Glutamatergic neuron (in vitro differentiated cells): ENCODE measurements around the gene INPP4B. TPM values are rescaled to one million over a fixed set of nuclear protein-coding genes. Genes with fewer than 3 reads are reported as not detected.

ENCODE experiments used
- DNase-seq: peaks from one replicate; pipeline ENCODE4 v3.0.0; 2022
- H3K27ac Mint-ChIP-seq: one replicate; pipeline ENCODE4 v1.8.0; 2020; ENCODE audit warnings: mild to moderate bottlenecking, mixed read lengths, inconsistent platforms; ENCODE audit not compliant: unreplicated experiment
- H3K27me3 Mint-ChIP-seq: one replicate; pipeline ENCODE4 v1.8.0; 2020; ENCODE audit warnings: mild to moderate bottlenecking, moderate library complexity, mixed read lengths, inconsistent platforms; ENCODE audit not compliant: unreplicated experiment
- H3K36me3 Mint-ChIP-seq: one replicate; pipeline ENCODE4 v1.8.0; 2020; ENCODE audit warnings: mild to moderate bottlenecking, mixed read lengths, inconsistent platforms; ENCODE audit not compliant: unreplicated experiment
- H3K4me1 Mint-ChIP-seq: one replicate; pipeline ENCODE4 v1.8.0; 2020; ENCODE audit warnings: mild to moderate bottlenecking, low read depth, mixed read lengths, inconsistent platforms; ENCODE audit not compliant: unreplicated experiment
- H3K4me3 Mint-ChIP-seq: one replicate; pipeline ENCODE4 v1.8.0; 2020; ENCODE audit warnings: mild to moderate bottlenecking, mixed read lengths, inconsistent platforms; ENCODE audit not compliant: unreplicated experiment
- H3K9me3 Mint-ChIP-seq: one replicate; pipeline ENCODE4 v1.8.0; 2020; ENCODE audit warnings: mild to moderate bottlenecking, moderate library complexity, mixed read lengths, inconsistent platforms; ENCODE audit not compliant: unreplicated experiment
- total RNA-seq: library from RNA; stranded (reverse); fragmentation: NEBNext Ultra II Directional; extraction: Animal tissue kit (Norgen Biotek cat#: 25700); gene quantifications from one replicate; pipeline ENCODE4 v1.2.1, GENCODE V29; 2021; ENCODE audit not compliant: unreplicated experiment
- TF ChIP-seq, protein P1 (sequence below): fragments of 200-600 bp; sonication (generic); IDR thresholded peaks from one replicate; pipeline ENCODE4 v1.5.0; 2021; ENCODE audit not compliant: partially characterized antibody, unreplicated experiment

Gene INPP4B
- total RNA-seq, 1 donor from 2014 or later: 2.4 TPM

DNA sequence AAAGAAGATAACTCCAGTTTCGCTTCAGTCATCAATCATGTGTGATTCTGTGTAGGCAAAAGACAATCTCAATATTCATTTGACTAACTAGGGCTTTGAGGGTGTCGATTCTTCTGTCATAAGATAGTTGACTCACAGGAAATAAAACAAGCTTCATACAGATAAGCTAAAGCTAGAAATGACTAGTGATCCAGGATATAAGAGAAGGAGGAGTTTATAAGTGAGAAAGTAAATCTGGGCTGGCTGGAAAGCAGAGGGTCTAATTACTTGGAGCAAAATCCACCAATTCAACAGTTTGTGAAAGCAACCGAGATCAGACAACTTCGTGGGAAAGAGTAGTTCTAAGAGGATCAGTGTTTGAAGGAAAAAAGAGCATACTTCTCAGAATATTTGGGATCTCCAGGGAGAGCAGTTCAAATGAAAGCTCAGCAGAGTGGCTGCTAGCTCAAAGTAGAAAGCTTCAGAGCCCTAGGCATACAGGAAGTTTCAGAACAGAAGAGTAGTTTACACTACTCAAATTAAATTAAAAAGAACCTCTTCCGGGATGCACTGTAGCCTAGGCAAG is 429.3 kb downstream of the INPP4B start:
- no peak for DNase-seq
- Mint-ChIP-seq H3K27ac (peak overlapping the region; percentile 65), H3K4me1 (peaks cover 68% of the 10 kb centered on the region), H3K9me3 (peaks cover 9% of the 10 kb centered on the region), H3K36me3 (no peaks in the 10 kb centered on the region), H3K27me3 (peaks cover 4% of the 10 kb centered on the region), H3K4me3 (no peak overlapping the region)
- TF ChIP-seq, protein P1, sequence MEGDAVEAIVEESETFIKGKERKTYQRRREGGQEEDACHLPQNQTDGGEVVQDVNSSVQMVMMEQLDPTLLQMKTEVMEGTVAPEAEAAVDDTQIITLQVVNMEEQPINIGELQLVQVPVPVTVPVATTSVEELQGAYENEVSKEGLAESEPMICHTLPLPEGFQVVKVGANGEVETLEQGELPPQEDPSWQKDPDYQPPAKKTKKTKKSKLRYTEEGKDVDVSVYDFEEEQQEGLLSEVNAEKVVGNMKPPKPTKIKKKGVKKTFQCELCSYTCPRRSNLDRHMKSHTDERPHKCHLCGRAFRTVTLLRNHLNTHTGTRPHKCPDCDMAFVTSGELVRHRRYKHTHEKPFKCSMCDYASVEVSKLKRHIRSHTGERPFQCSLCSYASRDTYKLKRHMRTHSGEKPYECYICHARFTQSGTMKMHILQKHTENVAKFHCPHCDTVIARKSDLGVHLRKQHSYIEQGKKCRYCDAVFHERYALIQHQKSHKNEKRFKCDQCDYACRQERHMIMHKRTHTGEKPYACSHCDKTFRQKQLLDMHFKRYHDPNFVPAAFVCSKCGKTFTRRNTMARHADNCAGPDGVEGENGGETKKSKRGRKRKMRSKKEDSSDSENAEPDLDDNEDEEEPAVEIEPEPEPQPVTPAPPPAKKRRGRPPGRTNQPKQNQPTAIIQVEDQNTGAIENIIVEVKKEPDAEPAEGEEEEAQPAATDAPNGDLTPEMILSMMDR: no peak

DNA sequence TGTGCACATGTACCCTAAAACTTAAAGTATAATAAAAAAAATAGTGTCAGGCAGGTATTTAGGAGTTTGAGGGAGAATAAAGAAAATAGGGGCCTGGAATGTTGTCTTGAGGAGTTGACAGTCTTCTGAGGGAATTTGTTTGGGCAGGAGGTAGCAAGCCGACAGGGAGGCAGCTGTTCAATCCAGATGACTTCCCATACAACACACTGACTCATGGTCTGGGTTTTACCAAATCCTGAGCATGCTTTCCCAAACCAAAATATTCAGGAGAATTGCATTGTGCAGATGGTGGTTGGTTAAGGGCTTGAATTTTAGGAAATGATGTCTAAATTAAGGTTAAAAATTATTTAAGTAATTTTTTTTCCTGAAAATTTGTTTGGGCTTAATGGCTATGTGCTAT is 430.0 kb downstream of the INPP4B start:
- DNase-seq: no peak
- Mint-ChIP-seq H3K4me3 (peak overlapping the region; percentile 23), H3K9me3 (peaks cover 6% of the 10 kb centered on the region), H3K27ac (peak overlapping the region; percentile 83), H3K36me3 (no peaks in the 10 kb centered on the region), H3K4me1 (peaks cover 65% of the 10 kb centered on the region), H3K27me3 (peaks cover 4% of the 10 kb centered on the region)
- TF ChIP-seq, protein P1: no peak

DNA sequence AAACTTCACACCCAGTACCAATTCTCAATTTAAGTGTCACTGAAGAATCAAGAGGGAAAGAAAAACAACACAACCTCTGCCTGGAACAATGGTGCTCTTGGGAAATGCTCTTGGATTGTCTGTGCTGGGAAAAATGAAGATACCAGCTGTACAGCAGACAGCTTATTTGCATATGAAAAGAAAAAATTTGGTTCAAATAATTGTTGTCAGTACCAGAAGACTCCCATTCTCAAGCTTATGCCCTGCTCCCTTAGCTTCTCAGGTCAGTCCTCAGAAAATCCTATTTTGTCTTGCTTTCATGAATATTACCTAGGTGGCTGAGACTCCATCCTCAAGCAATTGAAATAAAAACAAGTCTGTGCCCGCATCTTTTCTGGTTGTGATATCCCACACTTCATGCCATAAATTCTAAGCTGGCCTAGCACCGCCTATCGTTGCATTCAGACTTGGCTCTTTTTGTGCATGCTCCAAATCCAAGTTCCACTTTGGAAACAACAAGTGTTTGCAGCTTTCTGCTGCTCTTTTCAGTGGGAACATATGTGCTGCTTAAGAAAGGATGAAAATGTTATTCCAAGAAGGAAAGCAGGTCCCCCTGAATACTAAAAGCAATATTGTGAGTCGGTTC is 431.6 kb downstream of the INPP4B start:
- Mint-ChIP-seq H3K36me3 (no peaks in the 10 kb centered on the region), H3K27me3 (peaks cover 4% of the 10 kb centered on the region), H3K9me3 (peaks cover 2% of the 10 kb centered on the region), H3K4me1 (peaks cover 54% of the 10 kb centered on the region), H3K4me3 (no peak overlapping the region), H3K27ac (peak overlapping the region; percentile 85)
- no peak for DNase-seq
- TF ChIP-seq, protein P1: no peak

DNA sequence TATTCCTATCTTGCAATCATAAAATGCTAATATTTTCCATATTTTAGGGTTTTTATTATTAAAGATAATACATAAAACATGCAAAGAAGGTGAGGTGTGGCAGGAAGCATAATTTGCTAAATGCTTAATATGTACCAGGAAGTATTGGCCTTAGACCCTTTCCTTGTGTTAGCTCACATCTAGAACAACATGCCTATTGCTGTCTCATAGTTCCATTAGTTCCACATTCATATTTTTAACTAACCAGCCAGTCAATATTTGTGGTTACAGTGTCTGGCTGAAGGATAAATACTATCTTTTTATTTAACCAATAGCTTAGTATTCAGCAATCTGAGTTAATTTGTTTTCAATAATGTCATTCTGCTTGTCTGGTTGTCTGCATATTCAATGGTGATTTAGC is 432.6 kb downstream of the INPP4B start:
- TF ChIP-seq, protein P1: no peak
- peak overlapping the region; percentile 85 for H3K27ac Mint-ChIP-seq
- peaks cover 2% of the 10 kb centered on the region for H3K9me3 Mint-ChIP-seq
- no peak for DNase-seq
- no peaks in the 10 kb centered on the region for H3K36me3 Mint-ChIP-seq
- H3K27me3 Mint-ChIP-seq: no peaks in the 10 kb centered on the region
- no peak overlapping the region for H3K4me3 Mint-ChIP-seq
- H3K4me1 Mint-ChIP-seq: peaks cover 45% of the 10 kb centered on the region

DNA sequence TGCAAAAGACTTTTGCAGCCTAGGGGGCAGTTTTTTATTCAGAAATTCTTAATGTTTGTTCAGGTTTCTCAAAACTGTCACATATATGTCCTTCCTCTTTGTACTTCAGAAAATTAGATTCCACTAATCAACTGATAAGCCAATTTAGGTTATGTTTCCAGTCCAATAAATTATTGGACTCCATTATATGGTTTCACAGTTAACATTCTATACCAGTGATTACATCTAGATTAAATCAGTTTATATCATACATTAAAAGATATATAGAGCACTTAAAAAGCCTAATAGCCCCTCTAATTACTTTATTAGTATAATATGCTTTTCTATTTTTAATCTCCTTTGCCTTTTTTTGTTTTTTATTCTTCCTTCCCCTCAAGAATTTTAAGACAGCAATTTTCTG is 434.1 kb downstream of the INPP4B start:
- Mint-ChIP-seq H3K27ac (no peak overlapping the region), H3K4me3 (no peak overlapping the region), H3K36me3 (no peaks in the 10 kb centered on the region), H3K27me3 (no peaks in the 10 kb centered on the region), H3K9me3 (peaks cover 2% of the 10 kb centered on the region), H3K4me1 (peaks cover 34% of the 10 kb centered on the region)
- no peak for DNase-seq
- TF ChIP-seq, protein P1: no peak
